ENCODE results near the gene LEFTY2.

DNA sequence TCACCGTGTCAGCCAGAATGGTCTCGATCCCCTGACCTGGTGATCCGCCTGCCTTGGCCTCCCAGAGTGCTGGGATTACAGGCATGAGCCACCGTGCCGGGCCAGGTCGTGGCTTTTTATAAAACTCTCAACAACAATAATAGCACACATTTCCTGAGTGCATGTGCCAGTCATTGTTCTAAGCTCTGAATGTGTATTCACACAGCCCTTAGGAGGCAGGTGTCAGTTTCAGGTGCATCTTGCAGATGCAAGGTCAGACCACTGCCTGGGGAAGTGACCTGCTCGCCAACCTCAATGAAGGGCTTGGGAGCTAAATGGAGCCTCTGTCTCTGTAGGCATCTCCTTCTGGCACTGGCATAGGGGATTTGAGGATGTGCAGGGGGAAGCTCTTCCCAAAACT lies 1.6 kb upstream of the LEFTY2 start:
- TF ChIP-seq, protein P1, sequence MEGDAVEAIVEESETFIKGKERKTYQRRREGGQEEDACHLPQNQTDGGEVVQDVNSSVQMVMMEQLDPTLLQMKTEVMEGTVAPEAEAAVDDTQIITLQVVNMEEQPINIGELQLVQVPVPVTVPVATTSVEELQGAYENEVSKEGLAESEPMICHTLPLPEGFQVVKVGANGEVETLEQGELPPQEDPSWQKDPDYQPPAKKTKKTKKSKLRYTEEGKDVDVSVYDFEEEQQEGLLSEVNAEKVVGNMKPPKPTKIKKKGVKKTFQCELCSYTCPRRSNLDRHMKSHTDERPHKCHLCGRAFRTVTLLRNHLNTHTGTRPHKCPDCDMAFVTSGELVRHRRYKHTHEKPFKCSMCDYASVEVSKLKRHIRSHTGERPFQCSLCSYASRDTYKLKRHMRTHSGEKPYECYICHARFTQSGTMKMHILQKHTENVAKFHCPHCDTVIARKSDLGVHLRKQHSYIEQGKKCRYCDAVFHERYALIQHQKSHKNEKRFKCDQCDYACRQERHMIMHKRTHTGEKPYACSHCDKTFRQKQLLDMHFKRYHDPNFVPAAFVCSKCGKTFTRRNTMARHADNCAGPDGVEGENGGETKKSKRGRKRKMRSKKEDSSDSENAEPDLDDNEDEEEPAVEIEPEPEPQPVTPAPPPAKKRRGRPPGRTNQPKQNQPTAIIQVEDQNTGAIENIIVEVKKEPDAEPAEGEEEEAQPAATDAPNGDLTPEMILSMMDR (IDR thresholded peaks at IDR 0.05): no peak
- TF ChIP-seq POLR2A (IDR thresholded peaks at IDR 0.05): no peak
